ENCODE measurements around the gene PSMC3. TPM values are rescaled to one million over a fixed set of nuclear protein-coding genes. Genes with fewer than 3 reads are reported as not detected.

Gene PSMC3
- total and polyA plus RNA-seq, 9 of the 15 experiments (the other 6 are each of a cell fraction or from before 2014, with no cell fraction given): 44.3 to 324 (median 240) TPM

- no peak for TF ChIP-seq ARID4B (CRISPR knock-in tag; IDR thresholded peaks at IDR 0.05)
- no peak for TF ChIP-seq ZBTB49 (CRISPR knock-in tag; IDR thresholded peaks at IDR 0.05; ENCODE audit: borderline replicate concordance)
- TF ChIP-seq KDM5B (IDR thresholded peaks at IDR 0.05; ENCODE audit: insufficient replicate concordance, low read depth, low read length): no peak
- TF ChIP-seq RBM34 (IDR thresholded peaks at IDR 0.05; ENCODE audit: borderline replicate concordance, insufficient read depth, low read length): no peak
- TF ChIP-seq MYC (IDR thresholded peaks at IDR 0.05; ENCODE audit: low read depth, low read length): no peak
- TF ChIP-seq MYC (CRISPR knock-in tag; IDR thresholded peaks at IDR 0.05; ENCODE audit: borderline replicate concordance, low read depth): no peak
- no peak for TF ChIP-seq ETV6 (IDR thresholded peaks at IDR 0.05; ENCODE audit: borderline replicate concordance in 1 of 2, low read depth in 2 of 2, low read length in 1 of 2)
- no peak for TF ChIP-seq ETV6 (CRISPR knock-in tag; IDR thresholded peaks at IDR 0.05; ENCODE audit: borderline replicate concordance)
- TF ChIP-seq TCFL5 (CRISPR knock-in tag; conservative IDR thresholded peaks at IDR 0.05): no peak
- TF ChIP-seq NFYB (IDR thresholded peaks at IDR 0.05; ENCODE audit: extremely low read depth, insufficient read length): no peak
- TF ChIP-seq NFRKB (IDR thresholded peaks at IDR 0.05; ENCODE audit: low read depth): no peak
Measured at GRCh38 chr11:47398011-47398410, 28.2 kb downstream of the PSMC3 start (continued).
